Iris pigment epithelial cell (primary cell): ENCODE data around the gene SHISAL1.

Source experiments
- DNase-seq: peaks from one replicate; pipeline ENCODE4 v3.0.0-alpha.2; 2011; ENCODE audit warnings: low read depth

Gene SHISAL1

DNA sequence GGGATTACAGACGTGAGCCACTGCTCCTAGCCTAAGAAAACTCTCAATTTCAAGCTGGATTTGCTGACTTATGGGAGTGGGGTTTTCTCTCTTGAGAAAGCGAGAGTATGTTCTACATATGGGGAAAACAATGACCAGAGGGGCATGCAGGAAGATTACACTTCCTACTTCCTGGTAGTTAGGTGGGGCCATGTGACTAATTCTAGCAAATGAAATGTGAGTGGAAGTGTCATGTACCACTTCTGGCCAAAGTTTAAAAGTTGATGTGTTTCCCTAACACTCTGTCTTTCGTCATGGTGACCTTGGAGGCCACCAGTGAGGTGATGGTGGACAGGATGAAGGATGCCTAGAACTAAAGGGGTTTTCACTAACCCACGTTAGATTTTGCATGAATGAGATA lies 81.5 kb downstream of the SHISAL1 start:
- no peak for DNase-seq

DNA sequence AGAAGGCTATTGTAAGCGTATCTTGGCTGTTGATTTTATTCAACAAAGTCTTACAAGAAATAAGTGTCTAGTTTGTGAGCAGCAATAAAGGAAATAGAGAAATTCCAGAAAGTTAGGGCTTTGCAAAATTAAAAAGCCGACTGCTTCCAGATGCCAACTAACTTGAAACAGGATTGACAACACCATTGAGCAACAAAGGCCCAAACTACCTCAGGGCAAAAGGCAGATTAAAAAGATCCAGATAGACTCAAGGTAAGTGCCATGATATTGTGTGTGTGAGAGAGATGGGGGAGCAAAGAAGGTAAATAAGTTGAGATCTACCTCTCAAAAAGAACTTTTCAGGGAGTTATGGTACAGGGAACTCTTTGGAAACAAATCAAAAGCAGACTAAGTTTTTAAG lies 82.9 kb downstream of the SHISAL1 start:
- no peak for DNase-seq

DNA sequence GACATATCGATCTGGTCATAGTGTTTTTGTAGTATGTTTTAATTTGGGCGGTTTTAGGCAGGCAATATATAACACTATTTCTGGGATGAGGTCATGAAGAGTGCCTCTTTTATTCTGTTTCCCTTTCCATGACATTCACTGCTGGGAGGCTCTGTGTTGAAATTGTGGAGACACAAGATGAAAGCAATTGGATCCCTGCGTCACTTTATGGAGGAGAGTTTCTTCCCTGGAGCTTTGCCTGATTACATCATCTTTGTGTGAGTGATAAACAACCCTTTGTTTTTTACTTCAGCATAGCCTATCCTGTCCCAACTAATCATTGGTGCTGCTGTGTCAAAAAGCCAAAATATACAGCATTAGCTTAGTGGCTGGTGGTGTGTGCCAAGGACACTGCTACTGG lies 83.4 kb downstream of the SHISAL1 start:
- no peak for DNase-seq

DNA sequence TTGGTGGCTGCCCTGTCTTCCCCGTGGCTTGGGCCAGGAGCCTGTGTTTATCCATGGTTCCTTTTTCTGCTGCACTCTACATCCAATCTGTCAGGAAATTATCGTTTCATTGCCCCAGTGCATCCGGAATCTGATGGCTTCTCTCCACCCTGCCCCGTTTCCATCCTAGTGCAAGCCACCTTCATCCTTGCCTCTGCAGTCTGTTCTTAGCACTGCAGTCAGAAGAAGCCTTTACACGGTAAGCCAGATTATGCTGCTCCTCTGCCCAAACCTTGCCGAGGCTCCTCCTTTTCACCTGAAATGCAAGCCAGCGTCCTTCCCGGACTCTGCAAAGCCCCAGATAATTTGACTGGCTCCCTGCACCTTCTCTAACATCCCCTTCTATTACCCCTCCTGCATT lies 86.9 kb downstream of the SHISAL1 start:
- DNase-seq: no peak

DNA sequence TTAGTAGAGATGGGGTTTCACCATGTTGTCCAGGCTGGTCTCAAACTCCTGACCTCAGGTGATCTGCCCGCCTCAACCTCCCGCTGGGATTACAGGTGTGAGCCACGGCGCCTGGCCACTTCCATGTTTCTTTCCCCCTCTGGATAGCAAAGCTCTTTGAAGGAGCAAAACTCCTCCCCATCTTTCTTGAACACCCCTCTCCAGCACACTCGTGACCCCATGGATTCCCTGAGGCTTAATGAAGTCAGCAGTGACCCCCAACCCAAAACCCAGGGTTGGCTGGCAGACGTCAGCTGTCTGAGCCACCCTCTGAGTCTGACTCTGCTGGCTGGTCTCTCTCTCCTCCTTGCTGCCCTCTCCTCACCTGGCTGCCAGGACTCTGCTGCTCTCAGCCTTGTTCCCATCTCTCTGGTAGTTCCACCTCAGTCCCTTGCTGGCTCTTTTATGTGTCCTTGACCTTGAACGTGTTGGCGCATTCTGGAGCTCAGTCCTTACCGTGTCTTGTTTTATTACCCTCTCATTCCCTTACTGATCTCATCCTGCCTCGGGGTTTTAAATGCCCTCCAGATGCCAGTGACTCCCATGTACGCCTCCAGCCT lies 87.6 kb downstream of the SHISAL1 start:
- no peak for DNase-seq

DNA sequence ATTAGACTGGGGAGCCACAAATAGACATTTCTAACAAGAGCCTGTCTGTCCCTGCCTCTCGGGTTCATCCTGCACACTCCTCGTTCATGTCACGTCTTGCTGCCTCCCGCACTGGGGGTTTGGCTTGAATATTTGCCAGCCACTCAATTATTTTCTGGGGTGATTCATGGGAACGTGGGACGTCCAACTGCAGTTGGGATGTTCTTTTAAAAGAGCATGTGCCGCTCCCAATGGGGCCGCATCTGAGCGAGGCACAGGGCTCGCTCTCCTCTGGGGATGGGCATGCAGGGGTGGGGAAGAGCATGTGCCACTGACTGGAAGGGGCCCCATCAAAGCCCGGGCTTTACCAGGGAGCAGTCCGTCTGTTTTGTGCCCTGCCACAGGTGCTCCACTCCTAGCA lies 88.6 kb downstream of the SHISAL1 start:
- DNase-seq: no peak

DNA sequence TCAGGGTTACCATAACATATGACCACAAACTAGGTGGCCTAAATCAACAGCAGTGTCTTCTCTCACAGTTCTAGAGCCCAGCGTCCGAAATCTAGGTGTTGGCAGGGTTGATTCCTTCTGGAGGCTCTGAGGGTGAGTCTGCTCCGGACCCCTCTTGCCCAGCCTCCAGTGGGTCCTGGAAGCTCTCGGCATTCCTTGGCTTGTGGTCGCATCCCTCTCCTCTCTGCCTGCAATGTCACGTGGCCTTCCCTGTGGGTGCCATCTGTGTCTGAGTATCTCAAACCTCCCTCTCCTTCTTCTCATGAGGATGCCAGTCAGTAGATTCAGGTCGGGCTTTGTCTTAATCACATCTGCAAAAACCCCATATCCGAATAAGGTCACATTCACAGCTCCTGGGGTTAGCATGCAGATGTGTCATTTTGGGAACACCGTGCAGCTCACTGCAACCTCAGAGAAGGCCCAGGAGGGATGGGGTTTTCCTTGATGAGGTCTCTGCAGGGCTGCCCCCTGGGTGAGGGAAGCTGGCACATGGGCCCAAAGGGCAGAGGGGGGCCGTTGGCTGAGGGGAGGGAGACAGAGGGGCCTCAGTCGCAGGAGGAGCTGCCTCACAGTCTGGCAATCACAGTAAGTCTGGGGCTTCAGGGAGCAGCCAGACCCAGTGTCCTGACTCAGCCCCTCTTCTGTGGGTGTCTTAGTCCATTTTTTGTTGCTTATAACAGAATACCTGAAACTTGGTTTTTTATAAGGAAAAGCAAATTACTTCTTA lies 90.9 kb downstream of the SHISAL1 start:
- no peak for DNase-seq

DNA sequence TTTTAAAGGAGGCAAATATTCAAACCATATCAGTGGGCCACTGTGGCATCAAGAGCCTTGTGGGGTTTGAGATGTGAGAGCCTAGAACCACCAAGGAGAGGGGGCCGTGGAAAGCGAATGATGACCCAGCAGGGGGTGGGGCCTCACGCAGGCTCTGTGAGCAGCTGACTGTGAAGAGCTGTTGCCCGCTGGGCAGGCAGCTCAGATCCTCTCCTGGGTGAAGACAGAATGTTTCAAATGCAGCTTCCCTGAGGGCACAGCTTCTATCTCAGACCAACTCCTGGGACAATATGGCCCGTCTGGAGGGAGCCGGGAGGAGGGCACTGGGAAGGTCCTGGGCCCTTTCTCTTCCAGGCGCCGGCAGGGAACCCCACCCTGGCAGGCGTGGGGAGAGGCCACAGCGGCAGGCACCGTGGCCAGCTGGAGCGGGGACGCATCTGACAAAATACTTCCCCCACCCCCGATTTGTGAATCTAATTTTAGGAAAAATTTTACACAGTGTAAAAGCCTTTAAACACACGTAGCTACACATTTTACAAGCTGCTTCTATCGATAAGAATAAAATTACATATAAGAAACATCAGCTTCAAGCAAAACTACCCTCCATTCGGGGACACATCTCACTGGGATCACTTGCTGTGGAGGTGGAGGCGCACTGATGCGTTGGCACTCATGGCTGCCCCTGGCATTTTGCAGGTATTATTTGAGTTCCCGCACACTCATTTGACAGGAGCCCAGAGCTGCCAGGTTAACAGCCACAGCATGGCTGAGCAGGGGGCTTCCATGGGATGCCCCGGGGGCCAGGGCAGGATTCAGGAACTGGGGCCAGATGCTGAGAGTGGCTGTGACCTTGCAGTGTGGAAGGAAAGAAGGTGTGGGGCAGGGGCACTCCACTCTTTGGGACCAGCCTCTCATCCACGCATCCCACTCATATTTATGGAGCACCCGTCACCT lies 91.7 kb downstream of the SHISAL1 start:
- no peak for DNase-seq

DNA sequence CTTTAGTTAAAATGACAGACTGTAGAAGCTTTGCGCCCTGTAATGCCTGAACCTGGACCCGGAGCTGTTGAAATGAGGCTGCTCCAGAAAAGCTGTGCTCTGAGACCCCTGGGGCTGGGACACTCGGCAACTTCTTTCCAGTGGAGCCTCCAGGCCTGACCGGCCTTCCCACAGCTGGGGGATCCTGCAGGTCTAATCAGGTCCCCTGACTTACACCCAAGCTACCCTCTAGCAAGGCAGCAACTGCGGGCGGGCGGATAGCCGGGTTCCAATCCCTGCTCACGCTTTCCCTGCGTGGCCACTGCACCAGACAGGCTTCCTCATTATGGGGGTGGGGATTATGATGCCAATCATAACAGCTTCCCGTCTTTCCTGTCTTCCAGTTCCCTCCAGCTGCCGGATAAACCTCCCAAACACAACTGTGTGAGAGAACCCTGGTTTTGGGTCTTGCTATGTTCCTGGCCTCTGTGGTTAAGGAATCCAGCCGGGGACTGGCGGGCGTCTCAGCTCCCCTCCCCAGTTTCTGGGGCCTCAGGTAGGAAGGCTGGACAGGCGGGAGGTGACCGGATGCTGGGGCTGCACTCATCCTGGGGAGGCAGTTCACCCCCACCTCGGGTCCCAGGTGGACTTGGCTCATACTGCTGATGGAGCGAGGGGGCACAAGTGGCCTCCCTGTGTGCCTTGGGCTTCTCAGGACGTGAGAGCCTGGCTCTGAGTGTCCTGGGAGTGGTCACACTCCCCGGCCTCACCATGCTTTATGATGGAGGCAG lies 93.5 kb downstream of the SHISAL1 start:
- DNase-seq: no peak

DNA sequence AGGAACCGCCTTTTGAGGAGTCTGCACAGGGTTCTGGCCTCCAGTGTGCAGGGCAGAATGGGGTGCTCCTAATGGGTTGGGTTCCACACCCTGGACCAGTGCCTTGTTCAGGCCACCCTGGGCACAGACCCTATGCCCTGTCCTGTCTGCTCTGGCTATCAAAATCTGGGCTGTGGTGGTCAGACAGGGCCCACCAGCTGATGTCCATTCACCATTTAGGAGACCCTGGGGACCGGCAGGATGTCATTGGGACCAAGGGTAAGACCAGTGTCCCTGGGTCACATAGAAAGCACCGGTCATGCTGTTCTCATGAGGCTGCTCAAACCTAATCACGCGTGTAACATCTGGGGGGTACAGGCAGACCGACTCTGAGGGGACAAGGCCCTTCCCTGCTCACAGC lies 94.7 kb downstream of the SHISAL1 start:
- DNase-seq: no peak

DNA sequence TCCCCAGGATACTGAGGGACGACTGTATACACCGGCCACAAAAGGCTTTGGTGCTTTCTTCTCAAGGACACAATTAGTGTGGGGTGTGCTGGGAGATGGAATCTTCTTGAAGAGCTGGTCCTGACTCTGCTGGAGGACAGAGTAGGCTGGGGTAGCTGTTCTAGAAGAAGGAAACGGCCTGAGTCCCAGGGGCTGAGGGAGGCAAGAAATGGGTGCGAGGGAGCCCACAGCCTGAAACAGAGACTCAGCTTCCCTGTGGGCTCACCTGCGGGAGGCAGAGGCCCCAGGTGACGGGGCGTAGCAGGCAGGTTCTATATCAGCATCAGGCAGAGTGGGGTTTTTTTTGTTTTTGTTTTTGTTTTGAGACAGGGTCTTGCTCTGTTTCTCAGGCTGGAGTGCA lies 95.4 kb downstream of the SHISAL1 start:
- DNase-seq: no peak

DNA sequence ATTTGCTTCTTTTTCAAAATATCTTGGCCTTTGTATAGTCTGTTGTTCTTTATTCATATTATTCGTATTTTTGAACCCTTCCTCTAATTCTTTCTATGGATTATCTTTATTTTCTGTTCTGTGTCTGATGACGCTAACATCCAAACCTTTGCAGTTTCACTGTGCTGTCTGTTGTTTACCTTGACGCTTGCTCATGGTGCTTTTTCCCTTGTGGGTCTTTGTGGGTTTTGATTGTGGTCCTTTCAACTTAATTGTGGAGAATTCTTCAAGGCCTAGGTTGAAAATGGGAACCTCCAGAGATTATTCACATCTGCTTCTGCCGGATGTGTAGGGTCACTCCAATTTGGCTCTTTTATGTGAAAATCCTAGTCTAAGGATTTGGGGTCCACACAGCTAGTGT lies 97.5 kb downstream of the SHISAL1 start:
- DNase-seq: no peak

DNA sequence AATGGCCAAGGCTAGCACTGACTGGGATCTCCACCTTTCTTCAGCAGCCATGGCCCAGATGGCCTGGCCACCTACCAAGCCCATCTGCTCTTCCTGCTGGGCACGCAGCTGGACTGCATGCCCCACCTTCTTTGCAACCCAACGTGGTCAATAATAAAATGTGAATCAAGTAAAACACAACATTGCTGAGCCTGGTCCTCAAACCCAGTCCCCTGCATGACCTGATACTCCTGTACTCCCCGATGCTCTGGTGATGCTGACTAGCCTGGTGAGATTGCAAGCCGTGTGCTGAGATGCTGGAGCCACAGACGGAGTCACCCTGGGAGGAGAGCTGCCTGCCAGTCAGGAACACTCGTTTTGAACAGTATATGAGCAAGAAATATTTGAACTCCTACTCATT lies 98.0 kb downstream of the SHISAL1 start:
- no peak for DNase-seq

DNA sequence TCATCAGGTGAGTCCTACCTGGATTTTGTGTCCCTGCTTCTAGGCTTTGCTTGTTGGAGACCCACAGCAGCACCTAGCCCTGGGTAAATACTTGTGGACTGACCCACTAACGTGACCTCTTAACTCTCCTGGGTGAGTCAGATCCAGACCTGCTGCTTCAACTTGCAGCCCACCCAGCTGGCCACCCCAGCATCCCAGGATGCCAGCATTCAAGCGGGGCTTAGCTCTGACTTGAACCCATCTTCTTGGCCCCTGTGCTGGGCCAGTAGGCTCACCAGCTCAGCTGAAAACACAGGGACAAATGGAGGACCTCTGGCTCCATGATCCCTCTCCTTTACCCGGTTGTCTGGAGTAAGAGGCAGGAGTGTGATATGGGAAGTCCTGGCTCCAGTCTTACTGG lies 98.6 kb downstream of the SHISAL1 start:
- DNase-seq: no peak

DNA sequence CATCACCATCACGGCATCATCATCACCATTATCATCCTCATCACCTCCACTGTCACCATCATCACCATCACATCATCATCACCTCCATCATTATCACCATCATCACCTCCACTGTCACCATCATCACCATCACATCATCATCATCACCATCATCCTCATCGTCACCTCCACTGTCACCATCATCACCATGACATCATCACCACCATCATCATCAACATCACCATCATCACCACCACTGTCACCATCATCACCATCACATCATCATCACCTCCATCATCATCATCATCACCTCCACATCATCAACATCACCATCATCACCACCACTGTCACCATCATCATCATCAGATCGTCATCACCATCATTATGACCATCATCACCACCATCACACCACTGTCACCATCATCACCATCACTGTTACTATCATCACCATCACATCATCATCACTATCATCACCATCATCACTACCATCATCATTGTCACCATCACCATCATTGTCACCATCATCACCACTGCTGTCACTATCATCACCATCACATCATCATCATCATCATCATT lies 99.2 kb downstream of the SHISAL1 start:
- no peak for DNase-seq

DNA sequence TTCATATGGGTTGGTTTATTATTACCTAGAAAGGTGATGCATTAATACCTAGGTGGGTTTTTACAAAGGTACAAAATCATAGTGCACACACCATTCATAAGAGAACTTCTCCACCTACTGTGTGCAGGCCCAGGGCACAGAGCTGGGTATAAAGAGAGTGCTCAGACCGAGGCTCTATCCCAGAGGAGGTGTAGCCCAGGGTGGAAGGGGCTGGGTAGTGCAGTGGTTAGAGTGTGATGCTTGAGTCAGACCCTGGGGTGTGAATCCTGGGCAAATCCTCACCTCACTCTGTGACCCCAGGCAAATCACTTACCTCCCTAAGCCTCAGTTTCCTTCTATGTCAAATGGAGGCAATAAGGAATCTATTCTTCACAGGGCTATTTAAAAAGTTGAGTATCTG lies 99.8 kb downstream of the SHISAL1 start:
- no peak for DNase-seq

DNA sequence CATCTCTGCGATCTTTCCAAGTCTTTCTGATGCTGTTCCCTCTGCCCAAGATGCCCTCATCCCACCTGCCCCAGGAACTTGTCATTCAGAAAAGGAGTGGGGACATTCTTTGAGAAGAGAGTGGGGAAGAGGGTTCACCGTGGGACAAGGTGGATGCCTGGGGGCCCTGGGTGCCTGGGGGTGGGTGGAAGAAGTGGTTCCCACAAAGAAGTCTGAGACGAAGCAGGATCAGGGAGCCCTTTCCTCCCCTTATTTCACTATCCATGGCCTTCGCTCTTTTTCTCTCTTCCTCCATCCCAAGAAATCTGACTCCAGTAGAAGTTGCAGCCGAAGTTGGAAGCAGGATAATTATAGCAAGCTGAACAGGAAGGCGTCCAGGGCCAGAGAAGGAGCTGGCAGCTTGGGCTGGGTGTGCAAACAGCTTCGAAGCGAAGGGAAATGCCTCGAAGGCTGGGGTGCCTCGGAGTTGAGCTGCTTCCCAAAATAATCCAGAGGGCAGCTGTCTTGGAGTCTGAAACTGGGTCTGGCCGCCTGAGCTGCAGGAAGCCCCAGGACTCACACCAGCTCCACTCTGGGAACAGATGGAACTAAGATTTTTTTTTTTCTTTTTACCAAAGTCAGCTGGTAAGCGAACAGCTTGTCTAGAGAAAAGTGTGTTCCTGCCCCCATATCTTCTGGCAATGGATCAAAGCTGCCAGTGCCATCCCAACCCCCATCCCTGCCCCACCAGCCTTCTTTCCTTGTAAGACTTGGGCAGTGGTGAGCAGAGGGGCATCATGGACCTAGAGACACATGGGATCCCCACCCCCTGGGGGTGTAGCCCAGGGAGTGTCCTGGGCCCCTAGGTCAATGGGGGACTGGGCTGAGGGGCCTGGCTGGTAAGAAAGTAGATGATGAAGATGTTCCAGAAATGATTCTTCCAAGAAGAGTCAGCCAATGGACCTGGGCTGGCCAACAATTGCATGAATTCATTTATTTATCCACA lies 100.5 kb downstream of the SHISAL1 start:
- DNase-seq: no peak

DNA sequence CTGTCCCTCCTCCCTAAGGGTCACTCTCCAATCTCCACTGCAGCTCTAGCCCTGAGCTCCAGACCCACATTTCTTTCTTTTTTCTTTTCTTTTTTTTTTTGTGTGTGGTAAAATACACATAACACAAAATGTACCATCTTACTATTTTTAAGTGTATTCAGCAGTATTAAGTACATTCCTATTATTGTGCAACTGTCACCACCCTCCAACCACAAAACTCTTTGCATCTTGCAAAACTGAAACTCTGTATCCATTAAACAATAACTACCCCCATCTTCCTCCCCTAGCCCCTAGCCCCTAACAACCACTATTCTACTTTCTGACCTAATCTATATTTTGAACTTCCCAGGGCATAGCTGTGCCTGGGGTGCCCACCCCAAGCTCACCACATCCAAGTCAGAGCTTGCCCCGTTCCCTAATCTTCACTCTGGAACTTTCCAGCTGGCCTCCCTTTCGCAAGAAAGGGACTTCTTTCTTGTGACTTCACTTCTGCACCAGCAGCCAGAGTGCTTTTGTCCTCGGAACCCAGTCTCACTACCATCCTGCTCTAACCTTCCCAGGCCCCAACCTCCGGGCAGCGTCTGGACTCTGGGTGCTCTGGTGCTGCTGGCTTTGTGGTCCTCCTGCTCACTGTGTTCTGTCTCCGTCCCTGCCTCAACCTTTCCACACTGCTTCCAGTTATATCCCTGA lies 101.3 kb downstream of the SHISAL1 start:
- DNase-seq: no peak

DNA sequence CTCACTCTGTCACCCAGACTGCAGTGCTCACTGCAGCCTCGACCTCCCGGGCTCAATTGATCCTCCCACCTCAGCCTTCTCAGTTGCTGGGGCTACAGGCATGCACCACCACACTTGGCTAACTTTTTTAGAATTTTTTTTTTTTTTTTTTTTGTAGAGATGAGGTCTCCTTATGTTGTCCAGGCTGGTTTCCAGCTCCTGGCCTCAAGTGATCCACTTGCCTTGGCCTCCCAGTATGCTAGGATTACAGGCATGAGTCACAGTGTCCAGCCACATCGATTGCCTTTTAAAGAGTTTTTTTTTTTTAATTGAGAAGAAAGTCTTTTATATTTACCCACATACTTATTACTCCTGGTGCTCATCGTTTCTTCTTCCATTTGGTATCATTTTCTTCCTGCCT lies 102.0 kb downstream of the SHISAL1 start:
- peak; percentile 26 for DNase-seq

DNA sequence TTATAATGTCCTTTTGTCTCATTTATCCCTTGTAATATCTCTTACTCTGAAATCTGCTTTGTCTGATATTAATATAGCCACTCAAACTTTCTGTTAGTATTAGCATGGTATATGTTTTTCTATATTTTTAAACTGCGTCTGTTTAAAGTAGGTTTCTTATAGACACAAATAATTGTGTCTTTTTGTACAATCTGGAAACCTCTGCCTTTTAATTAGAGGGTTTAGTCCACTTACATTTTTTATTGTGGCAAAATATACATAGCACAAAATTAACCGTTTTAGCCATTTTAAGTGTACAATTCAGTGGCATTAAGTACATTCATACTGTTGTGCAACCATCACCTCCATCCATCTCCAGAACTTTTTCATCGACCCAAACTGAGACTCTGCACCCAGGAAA lies 103.4 kb downstream of the SHISAL1 start:
- DNase-seq: no peak
